OCI-LY7 (cell line): Measurements from ENCODE around the gene CNN2. TPM values are rescaled to one million over a fixed set of nuclear protein-coding genes. Genes with fewer than 3 reads are reported as not detected.

Experiments
- BruUV-seq: library from RNA; stranded (reverse); fragments of 400-500 nt; replicated peaks from 2 replicates; lab custom pipeline; 2021; lab: Mats Ljungman, UMichigan
- CTCF ChIA-PET: fragments of 300-600 bp; sonication (Branson Sonifier 250); formaldehyde crosslinking; loops from one replicate; lab custom pipeline; 2022; ENCODE audit warnings: antibody characterized with exemption; ENCODE audit not compliant: unreplicated experiment; lab: Charles Lee
- POLR2A ChIA-PET: fragments of 300-600 bp; sonication (Branson Sonifier 250); formaldehyde crosslinking; loops from one replicate; lab custom pipeline; 2022; ENCODE audit warnings: antibody characterized with exemption; lab: Charles Lee
- DNase-seq: peaks from one replicate; pipeline ENCODE4 v3.0.0-alpha.2; 2015; ENCODE audit warnings: low spot score
- H2AFZ ChIP-seq: fragments of 200-600 bp; sonication (generic), shearing (Covaris generic); 2 replicates; pipeline ENCODE4 v1.6.1; 2014; ENCODE audit warnings: mild to moderate bottlenecking, antibody characterized with exemption, low read length, moderate library complexity
- H3K27ac ChIP-seq: fragments of 200-600 bp; sonication (generic); 2 replicates; pipeline ENCODE4 v1.5.1; 2014; ENCODE audit warnings: mixed run types, low read depth, mild to moderate bottlenecking, moderate library complexity, low read length, inconsistent platforms; ENCODE audit not compliant: poor library complexity, severe bottlenecking
- H3K36me3 ChIP-seq: fragments of 200-600 bp; sonication (generic); 2 replicates; pipeline ENCODE4 v1.6.1; 2014; ENCODE audit warnings: mild to moderate bottlenecking, antibody characterized with exemption, low read length, moderate library complexity, mixed read lengths; ENCODE audit not compliant: insufficient read depth
- H3K4me1 ChIP-seq: fragments of 200-600 bp; sonication (generic); 2 replicates; pipeline ENCODE4 v1.5.1; 2014; ENCODE audit warnings: mild to moderate bottlenecking, low read length; ENCODE audit not compliant: insufficient read depth, poor library complexity, severe bottlenecking
- H3K4me2 ChIP-seq: fragments of 200-600 bp; sonication (generic); 2 replicates; pipeline ENCODE4 v1.6.1; 2014; ENCODE audit warnings: mild to moderate bottlenecking, low read length
- H3K4me3 ChIP-seq: fragments of 200-600 bp; sonication (generic); 2 replicates; pipeline ENCODE4 v1.5.1; 2014; ENCODE audit warnings: mild to moderate bottlenecking, low read depth, low read length; ENCODE audit not compliant: poor library complexity, severe bottlenecking
- H3K79me2 ChIP-seq: fragments of 200-600 bp; sonication (generic); 2 replicates; pipeline ENCODE4 v1.6.1; 2016; ENCODE audit warnings: low read depth, mild to moderate bottlenecking, low read length, moderate library complexity, mixed read lengths; ENCODE audit not compliant: insufficient read depth
- H3K9me2 ChIP-seq: fragments of 200-600 bp; sonication (generic); 2 replicates; pipeline ENCODE4 v1.6.1; 2016; ENCODE audit warnings: mild to moderate bottlenecking, low read length, mixed read lengths; ENCODE audit not compliant: insufficient read depth
- H3K9me3 ChIP-seq: fragments of 200-600 bp; sonication (generic); 2 replicates; pipeline ENCODE4 v1.6.1; 2014; ENCODE audit warnings: mild to moderate bottlenecking, mixed run types, low read length, mixed read lengths
- H4K20me1 ChIP-seq: fragments of 200-600 bp; sonication (generic); 2 replicates; pipeline ENCODE4 v1.6.1; 2014; ENCODE audit warnings: mild to moderate bottlenecking, antibody characterized with exemption, low read length, moderate library complexity, mixed read lengths; ENCODE audit not compliant: insufficient read depth
- EZH2phosphoT487 ChIP-seq: fragments of 200-600 bp; sonication (generic); IDR thresholded peaks from 2 replicates; pipeline ENCODE4 v1.6.1; 2018; ENCODE audit warnings: low read depth, borderline replicate concordance, mild to moderate bottlenecking, mixed run types, antibody characterized with exemption, low read length, moderate library complexity, mixed read lengths
- intact Hi-C: fragments of 100-400 bp; cut with micrococcal nuclease; formaldehyde crosslinking; loops from one replicate; pipeline ENCODE4 v1.10.0; 2022; ENCODE audit not compliant: unreplicated experiment
- total RNA-seq, 2 experiments: library from RNA; depleted of rRNA in 1 of 2; stranded (reverse); fragments of >200 nt in 1 of 2; shearing (Covaris generic) in 1 of 2; gene quantifications; 2 replicates each; pipeline ENCODE4 v1.2.3, GENCODE V29; 2014 to 2022
- TF ChIP-seq, protein P1 (sequence below): fragments of 200-600 bp; sonication (generic); conservative IDR thresholded peaks from 2 replicates; pipeline ENCODE4 v1.5.1; 2014; ENCODE audit warnings: mild to moderate bottlenecking, antibody characterized with exemption, low read length, moderate library complexity, mixed read lengths

The CNN2 gene
- total RNA-seq, 2 experiments from 2014 or later, result 73.7 to 127 TPM

DNA sequence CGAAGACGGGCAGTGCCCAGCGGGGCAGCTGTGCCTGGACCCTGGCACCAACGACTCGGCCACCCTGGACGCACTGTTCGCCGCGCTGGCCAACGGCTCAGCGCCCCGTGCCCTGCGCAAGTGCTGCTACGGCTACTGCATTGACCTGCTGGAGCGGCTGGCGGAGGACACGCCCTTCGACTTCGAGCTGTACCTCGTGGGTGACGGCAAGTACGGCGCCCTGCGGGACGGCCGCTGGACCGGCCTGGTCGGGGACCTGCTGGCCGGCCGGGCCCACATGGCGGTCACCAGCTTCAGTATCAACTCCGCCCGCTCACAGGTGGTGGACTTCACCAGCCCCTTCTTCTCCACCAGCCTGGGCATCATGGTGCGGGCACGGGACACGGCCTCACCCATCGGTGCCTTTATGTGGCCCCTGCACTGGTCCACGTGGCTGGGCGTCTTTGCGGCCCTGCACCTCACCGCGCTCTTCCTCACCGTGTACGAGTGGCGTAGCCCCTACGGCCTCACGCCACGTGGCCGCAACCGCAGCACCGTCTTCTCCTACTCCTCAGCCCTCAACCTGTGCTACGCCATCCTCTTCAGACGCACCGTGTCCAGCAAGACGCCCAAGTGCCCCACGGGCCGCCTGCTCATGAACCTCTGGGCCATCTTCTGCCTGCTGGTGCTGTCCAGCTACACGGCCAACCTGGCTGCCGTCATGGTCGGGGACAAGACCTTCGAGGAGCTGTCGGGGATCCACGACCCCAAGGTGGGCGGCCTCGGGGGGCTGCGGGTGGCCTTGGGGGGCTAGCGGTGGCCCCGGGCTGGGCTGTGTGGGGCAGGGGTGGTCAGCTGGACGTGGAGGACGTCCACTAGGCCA lies 21.4 kb upstream of the CNN2 start:
- POLR2A ChIA-PET, result no interaction called here
- no peak overlapping the region for H3K4me2 ChIP-seq
- no peak overlapping the region for H3K4me3 ChIP-seq
- H3K36me3 ChIP-seq, result peaks cover 30% of the 10 kb centered on the region
- CTCF ChIA-PET, result no interaction called here
- no peaks in the 10 kb centered on the region for H3K9me2 ChIP-seq
- BruUV-seq, result no TSS peak
- no peak overlapping the region for H2AFZ ChIP-seq
- DNase-seq, result no peak
- no peaks in the 10 kb centered on the region for H3K4me1 ChIP-seq
- no peak overlapping the region for H3K27ac ChIP-seq
- H3K9me3 ChIP-seq, result no peaks in the 10 kb centered on the region
- intact Hi-C loops, result no loop called here
- no peaks in the 10 kb centered on the region for H4K20me1 ChIP-seq
- no peak for TF ChIP-seq EZH2phosphoT487
- TF ChIP-seq, protein P1, sequence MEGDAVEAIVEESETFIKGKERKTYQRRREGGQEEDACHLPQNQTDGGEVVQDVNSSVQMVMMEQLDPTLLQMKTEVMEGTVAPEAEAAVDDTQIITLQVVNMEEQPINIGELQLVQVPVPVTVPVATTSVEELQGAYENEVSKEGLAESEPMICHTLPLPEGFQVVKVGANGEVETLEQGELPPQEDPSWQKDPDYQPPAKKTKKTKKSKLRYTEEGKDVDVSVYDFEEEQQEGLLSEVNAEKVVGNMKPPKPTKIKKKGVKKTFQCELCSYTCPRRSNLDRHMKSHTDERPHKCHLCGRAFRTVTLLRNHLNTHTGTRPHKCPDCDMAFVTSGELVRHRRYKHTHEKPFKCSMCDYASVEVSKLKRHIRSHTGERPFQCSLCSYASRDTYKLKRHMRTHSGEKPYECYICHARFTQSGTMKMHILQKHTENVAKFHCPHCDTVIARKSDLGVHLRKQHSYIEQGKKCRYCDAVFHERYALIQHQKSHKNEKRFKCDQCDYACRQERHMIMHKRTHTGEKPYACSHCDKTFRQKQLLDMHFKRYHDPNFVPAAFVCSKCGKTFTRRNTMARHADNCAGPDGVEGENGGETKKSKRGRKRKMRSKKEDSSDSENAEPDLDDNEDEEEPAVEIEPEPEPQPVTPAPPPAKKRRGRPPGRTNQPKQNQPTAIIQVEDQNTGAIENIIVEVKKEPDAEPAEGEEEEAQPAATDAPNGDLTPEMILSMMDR, result no peak
- H3K79me2 ChIP-seq, result no peaks in the 10 kb centered on the region

GRCh38 chr19:1006711-1007398 lies 19.6 kb upstream of the CNN2 start:
- no peaks in the 10 kb centered on the region for H3K79me2 ChIP-seq
- no peaks in the 10 kb centered on the region for H3K9me3 ChIP-seq
- no peak overlapping the region for H3K27ac ChIP-seq
- ChIA-PET POLR2A (no interaction called here), CTCF (no interaction called here)
- no peaks in the 10 kb centered on the region for H3K9me2 ChIP-seq
- no peak overlapping the region for H3K4me3 ChIP-seq
- BruUV-seq, result no TSS peak
- H3K4me2 ChIP-seq, result no peak overlapping the region
- no peaks in the 10 kb centered on the region for H3K4me1 ChIP-seq
- no peak for DNase-seq
- peaks cover 46% of the 10 kb centered on the region for H3K36me3 ChIP-seq
- intact Hi-C loops, result no loop called here
- no peak overlapping the region for H2AFZ ChIP-seq
- TF ChIP-seq, protein P1, result no peak
- TF ChIP-seq EZH2phosphoT487, result no peak
- H4K20me1 ChIP-seq, result no peaks in the 10 kb centered on the region
